K562 (cell line): ENCODE data around the gene AKT2. TPM values are rescaled to one million over a fixed set of nuclear protein-coding genes. Genes with fewer than 3 reads are reported as not detected.

ENCODE experiments used
- ARID4B ChIP-seq: sonication (generic); formaldehyde crosslinking; IDR thresholded peaks from 2 replicates; pipeline ENCODE4 v1.8.0; 2022; ENCODE audit warnings: mild to moderate bottlenecking, missing genetic modification reagents
- CXXC5 ChIP-seq: fragments of 250-450 bp; sonication (Bioruptor Pico); IDR thresholded peaks from 2 replicates; pipeline ENCODE4 v1.8.0; 2022; ENCODE audit warnings: inconsistent platforms, mild to moderate bottlenecking, moderate library complexity
- KDM1A ChIP-seq, 2 experiments: fragments of 450-650 bp; IDR thresholded peaks; 2 replicates each; pipeline ENCODE4 v1.6.1; 2016; ENCODE audit warnings: mild to moderate bottlenecking in 2 of 2
- KLF13 ChIP-seq: fragments of 450-650 bp; IDR thresholded peaks from 2 replicates; pipeline ENCODE4 v1.6.1; 2016; ENCODE audit warnings: missing genetic modification characterization, low read depth, mild to moderate bottlenecking, missing compliant biosample characterization, moderate library complexity, borderline replicate concordance
- MAX ChIP-seq: sonication (generic); formaldehyde crosslinking; IDR thresholded peaks from 2 replicates; pipeline ENCODE4 v1.9.0; 2022; ENCODE audit warnings: mild to moderate bottlenecking, missing genetic modification reagents
- MNT ChIP-seq, 2 experiments: fragments of 450-650 bp; conservative IDR thresholded peaks; 2 replicates each; pipeline ENCODE4 v1.6.1; 2017; ENCODE audit warnings: mild to moderate bottlenecking in 2 of 2, moderate library complexity in 2 of 2
- MXD1 ChIP-seq: fragments of 250-450 bp; sonication (Bioruptor Pico); IDR thresholded peaks from 2 replicates; pipeline ENCODE4 v1.8.0; 2021; ENCODE audit warnings: borderline replicate concordance, mild to moderate bottlenecking, moderate library complexity; ENCODE audit not compliant: poor library complexity, severe bottlenecking
- NFIC ChIP-seq: fragments of 450-650 bp; IDR thresholded peaks from 2 replicates; pipeline ENCODE4 v1.6.1; 2017; ENCODE audit warnings: mild to moderate bottlenecking, inconsistent platforms
- SIN3A ChIP-seq, 2 experiments: fragments of 150-350 bp in 1 of 2; IDR thresholded peaks; 2 replicates each; pipeline ENCODE4 v1.6.1; 2011 to 2016; ENCODE audit warnings: borderline replicate concordance in 2 of 2, low read depth in 2 of 2, low read length in 2 of 2, mild to moderate bottlenecking in 2 of 2, moderate library complexity in 2 of 2; ENCODE audit not compliant: control insufficient read depth in 1 of 2
- UBTF ChIP-seq, 2 experiments: IDR thresholded peaks; 2 replicates each; pipeline ENCODE4 v1.6.1; 2012; ENCODE audit warnings: improper control_type of control experiment in 2 of 2, low read depth in 2 of 2, low read length in 2 of 2, borderline replicate concordance in 1 of 2
- ZNF639 ChIP-seq, 2 experiments: fragments of 200-800 bp in 1 of 2; sonication (Bioruptor generic) in 1 of 2; sonication (generic) in 1 of 2; formaldehyde crosslinking in 1 of 2; IDR thresholded peaks in 1 of 2; conservative IDR thresholded peaks in 1 of 2; 2 replicates each; pipeline versions ENCODE4 v1.5.0 to v1.6.1; 2016 to 2020; ENCODE audit warnings: missing compliant biosample characterization in 1 of 2, missing genetic modification characterization in 1 of 2, missing genetic modification reagents in 1 of 2
- polyA plus RNA-seq, 8 experiments: library from polyadenylated mRNA; depleted of rRNA in 4 of 8; stranded (reverse) in 5 of 8; unstranded in 3 of 8; fragments of >200 nt; fragmentation: Nextera tagmentation in 2 of 8; fragmentation: Illumina TruSeq in 1 of 8; extraction: Ambion mirVana in 2 of 8; extraction: Trizol in 1 of 8; gene quantifications; 2 replicates each; pipeline versions ENCODE4 v1.2.1 to v1.2.3, GENCODE V29; 2011 to 2014; ENCODE audit warnings: inconsistent platforms in 1 of 8, missing spikeins in 1 of 8
- total RNA-seq, 7 experiments: library from RNA; depleted of rRNA in 6 of 7; stranded (reverse); fragments of >200 nt in 6 of 7; fragmentation: Illumina TruSeq in 2 of 7; extraction: Trizol in 2 of 7; gene quantifications; 2 replicates each; pipeline versions ENCODE4 v1.2.1 to v1.2.3, GENCODE V29; 2011 to 2021; ENCODE audit warnings: low replicate concordance in 1 of 7

Gene AKT2
- total and polyA plus RNA-seq, 9 of the 15 experiments (the other 6 are each of a cell fraction or from before 2014, with no cell fraction given), result 1.1 to 132 (median 67.7) TPM

GRCh38 chr19:40284501-40285352 is at the start of gene AKT2 (continued):
- TF ChIP-seq CXXC5 (CRISPR knock-in tag) (peak; percentile 73), MAX (CRISPR knock-in tag) (peak; percentile 62), UBTF (IDR thresholded peaks at IDR 0.05; ENCODE audit: borderline replicate concordance in 1 of 2, low read depth in 2 of 2, low read length in 2 of 2) (peak; percentile 28 to 40; a peak in 1 of 4 replicates), KLF13 (tag) (peak; percentile 43; the same call in 1 of the 2 replicates), KDM1A (IDR thresholded peaks at IDR 0.05) (peak in 1 of 2 experiments; percentile 83; a peak in 2 of 4 replicates), MNT (conservative IDR thresholded peaks at IDR 0.05) (peak; percentile 75 to 92), ZNF639 (CRISPR knock-in tag; conservative IDR thresholded peaks at IDR 0.05 in 1 of 2, IDR thresholded peaks at IDR 0.05 in 1 of 2) (peak in 1 of 2 experiments; percentile 94; a peak in 2 of 4 replicates), NFIC (peak; percentile 36; the same call in 1 of the 2 replicates), MXD1 (CRISPR knock-in tag) (peak; percentile 16), SIN3A (IDR thresholded peaks at IDR 0.05; ENCODE audit: borderline replicate concordance in 2 of 2, control insufficient read depth in 1 of 2, low read depth in 2 of 2, low read length in 2 of 2) (peak; percentile 70 to 81), ARID4B (CRISPR knock-in tag) (peak; percentile 28; the same call in 1 of the 2 replicates)
